Testis (tissue), 2 donors: ENCODE measurements around the gene HACL1.

Source experiments
- CTCF ChIP-seq, 3 experiments: fragments of 450-650 bp in 2 of 3; fragments of 200-600 bp in 1 of 3; sonication (generic) in 1 of 3; IDR thresholded peaks; one replicate each; pipeline ENCODE4 v1.5.1; 2016 to 2019; ENCODE audit warnings: antibody characterized with exemption in 3 of 3, mild to moderate bottlenecking in 2 of 3, moderate library complexity in 1 of 3
- POLR2A ChIP-seq: fragments of 450-650 bp; IDR thresholded peaks from one replicate; pipeline ENCODE4 v1.6.1; 2017; ENCODE audit warnings: antibody characterized with exemption, mild to moderate bottlenecking, moderate library complexity

GRCh38 chr3:15645740-15646501 lies 44.6 kb upstream of the HACL1 start:
- TF ChIP-seq CTCF (IDR thresholded peaks at IDR 0.05) (no peak), POLR2A (no peak)
